Posterior vena cava (tissue), 2 donors: ENCODE measurements around the gene ATM. TPM values are rescaled to one million over a fixed set of nuclear protein-coding genes. Genes with fewer than 3 reads are reported as not detected.
"Not testable (repeated sequence)": the region's sequence is repeated elsewhere in the genome, so short reads cannot be mapped to it uniquely, and the experiment has no call there.

Experiments used
- DNase-seq: peaks from one replicate; pipeline ENCODE4 v3.0.0-alpha.2; 2020; ENCODE audit warnings: low spot score
- intact Hi-C, 2 donors: fragments of 100-400 bp; cut with DNase I; formaldehyde crosslinking; loops; one replicate each; pipeline versions ENCODE4 v1.14.1 to v1.14.2; 2022 to 2023
- total RNA-seq, 2 donors: library from RNA; stranded (reverse); fragmentation: NEBNext Ultra II Directional; extraction: Animal tissue kit (Norgen Biotek cat#: 25700); gene quantifications; one replicate each; pipeline ENCODE4 v1.2.1, GENCODE V29; 2021
- donor health status: DM: yes; HTN: yes; CAD: no.
- donor health status: DM: yes; HTN: yes; CAD: no.

The ATM gene
- total RNA-seq, 2 donors from 2014 or later: 60.5 to 77.7 TPM

DNA sequence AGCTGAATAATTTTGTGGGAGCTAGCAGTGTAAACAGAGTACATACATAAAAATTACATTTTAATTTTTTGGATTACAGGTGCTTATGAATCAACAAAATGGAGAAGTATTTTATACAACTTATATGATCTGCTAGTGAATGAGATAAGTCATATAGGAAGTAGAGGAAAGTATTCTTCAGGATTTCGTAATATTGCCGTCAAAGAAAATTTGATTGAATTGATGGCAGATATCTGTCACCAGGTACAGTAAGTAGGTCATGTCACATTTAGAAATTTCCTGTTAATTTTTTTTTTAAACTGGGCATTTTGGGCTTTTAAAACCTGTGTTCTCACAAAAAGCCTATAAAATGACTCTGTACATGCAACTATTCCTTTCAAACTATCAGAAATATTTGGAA, 24.0 kb downstream of the ATM start:
- intact Hi-C loops: no loop called here
- no peak for DNase-seq

GRCh38 chr11:108253176-108253575, 30.3 kb downstream of the ATM start:
- no peak for DNase-seq
- intact Hi-C loops: no loop called here

DNA sequence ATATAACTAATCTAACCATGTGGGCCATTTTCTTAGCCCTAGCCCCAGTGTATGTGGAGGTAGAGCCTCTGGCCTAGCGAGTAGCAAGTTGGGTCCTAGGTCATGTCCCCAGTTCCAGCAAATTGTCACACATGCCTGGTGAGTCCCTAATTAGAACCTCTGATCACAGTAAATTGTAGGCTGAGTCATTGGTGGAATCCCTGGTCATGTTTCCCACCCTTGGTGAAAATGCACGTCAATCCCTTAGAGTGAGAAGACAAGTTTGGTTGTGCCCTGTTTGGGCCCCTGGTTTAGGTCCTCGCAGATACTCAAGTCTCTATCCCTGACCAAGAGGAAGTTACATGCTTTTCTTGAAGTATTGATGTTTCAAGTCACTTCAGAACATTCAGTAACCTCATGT, 46.7 kb downstream of the ATM start:
- intact Hi-C loops: no loop called here
- no peak for DNase-seq

DNA sequence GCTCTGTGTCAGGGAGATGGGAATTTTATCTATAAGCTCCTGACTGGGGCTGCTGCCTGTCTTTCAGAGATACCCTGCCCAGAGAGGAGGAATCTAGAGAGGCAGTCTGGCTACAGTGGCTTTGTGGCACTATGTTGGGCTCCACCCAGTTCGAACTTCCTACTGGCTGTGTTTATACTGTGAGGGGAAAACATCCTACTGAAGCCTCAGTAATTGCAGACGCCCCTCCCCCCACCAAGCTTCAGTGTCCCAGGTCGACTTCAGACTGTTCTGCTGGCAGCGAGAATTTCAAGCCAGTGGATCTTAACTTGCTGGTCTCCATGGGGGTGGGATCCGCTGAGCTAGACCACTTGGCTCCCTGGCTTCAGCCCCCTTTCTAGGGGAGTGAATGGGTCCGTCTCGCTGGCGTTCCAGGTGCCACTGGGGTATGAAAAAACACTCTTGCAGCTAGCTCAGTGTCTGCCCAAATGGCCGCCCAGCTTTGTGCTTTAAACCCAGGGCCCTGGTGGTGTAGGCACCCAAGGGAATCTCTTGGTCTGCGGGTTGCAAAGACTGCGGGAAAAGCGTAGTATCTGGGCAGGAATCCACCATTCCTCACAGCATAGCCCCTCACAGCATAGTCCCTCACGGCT, 54.2 kb downstream of the ATM start:
- not testable (repeated sequence) for DNase-seq

GRCh38 chr11:108278546-108278945, 55.7 kb downstream of the ATM start:
- intact Hi-C loops: no loop called here
- DNase-seq: no peak

More for the DNA sequence above, 54.2 kb downstream of the ATM start:
- intact Hi-C loops: not testable (repeated sequence)

- DNase-seq: no peak
- intact Hi-C loops: no loop called here
Measured at GRCh38 chr11:108278954-108279353, 56.1 kb downstream of the ATM start.

DNA sequence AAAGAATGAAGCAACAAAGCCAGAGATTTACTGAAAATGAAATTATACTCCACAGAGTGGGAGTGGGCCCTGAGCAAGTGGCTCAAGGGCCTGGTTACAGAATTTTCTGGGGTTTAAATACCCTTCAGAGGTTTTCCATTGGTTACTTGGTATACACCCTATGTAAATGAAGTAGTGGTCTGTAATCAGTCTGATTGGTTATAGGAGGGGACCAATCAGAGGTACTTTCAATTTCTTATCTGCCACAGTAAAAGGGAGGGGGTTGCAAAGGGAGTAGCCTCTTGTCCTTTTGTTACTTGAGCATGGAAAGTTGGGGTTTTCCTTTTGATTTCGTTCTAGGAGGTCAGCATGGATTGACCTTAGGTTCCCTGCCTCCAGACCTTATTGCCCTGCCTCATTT, 63.5 kb downstream of the ATM start:
- no peak for DNase-seq
- intact Hi-C loops: no loop called here

DNA sequence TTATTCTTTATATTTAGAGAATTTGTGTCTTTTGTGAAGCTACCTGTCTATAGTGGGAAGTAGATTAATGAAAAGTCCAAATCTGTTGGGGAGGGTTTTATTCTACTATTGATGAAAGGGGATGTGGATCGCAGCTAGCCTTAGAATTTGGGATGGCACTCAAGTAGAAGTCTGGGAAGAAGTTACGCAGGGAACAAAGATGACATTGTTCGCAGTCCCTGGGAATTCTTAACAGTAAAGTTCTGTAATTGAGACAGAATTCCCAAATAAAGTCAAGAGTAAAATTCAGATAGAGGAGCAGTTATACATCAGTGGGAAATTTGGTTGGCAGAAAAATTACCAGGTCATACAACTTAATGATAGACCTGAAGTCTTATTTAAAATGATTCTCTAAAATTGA, 64.1 kb downstream of the ATM start:
- intact Hi-C loops: no loop called here
- DNase-seq: no peak

GRCh38 chr11:108289066-108289465, 66.2 kb downstream of the ATM start:
- intact Hi-C loops, DNase-seq: not testable (repeated sequence)

GRCh38 chr11:108289699-108290098, 66.8 kb downstream of the ATM start:
- intact Hi-C loops: no loop called here
- DNase-seq: no peak

DNA sequence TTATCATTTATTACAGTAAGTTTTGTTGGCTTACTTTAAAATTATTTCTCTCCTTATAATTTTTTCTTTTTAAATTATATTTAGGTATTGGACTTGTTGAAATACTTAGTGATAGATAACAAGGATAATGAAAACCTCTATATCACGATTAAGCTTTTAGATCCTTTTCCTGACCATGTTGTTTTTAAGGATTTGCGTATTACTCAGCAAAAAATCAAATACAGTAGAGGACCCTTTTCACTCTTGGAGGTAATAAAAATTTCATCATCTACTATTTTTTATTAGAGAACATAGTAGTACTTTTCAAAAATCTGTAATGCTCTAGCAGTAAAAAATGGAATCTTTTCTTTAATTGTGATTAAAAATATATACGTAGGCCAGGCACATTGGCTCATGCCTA, 70.4 kb downstream of the ATM start:
- no peak for DNase-seq
- intact Hi-C loops: no loop called here

DNA sequence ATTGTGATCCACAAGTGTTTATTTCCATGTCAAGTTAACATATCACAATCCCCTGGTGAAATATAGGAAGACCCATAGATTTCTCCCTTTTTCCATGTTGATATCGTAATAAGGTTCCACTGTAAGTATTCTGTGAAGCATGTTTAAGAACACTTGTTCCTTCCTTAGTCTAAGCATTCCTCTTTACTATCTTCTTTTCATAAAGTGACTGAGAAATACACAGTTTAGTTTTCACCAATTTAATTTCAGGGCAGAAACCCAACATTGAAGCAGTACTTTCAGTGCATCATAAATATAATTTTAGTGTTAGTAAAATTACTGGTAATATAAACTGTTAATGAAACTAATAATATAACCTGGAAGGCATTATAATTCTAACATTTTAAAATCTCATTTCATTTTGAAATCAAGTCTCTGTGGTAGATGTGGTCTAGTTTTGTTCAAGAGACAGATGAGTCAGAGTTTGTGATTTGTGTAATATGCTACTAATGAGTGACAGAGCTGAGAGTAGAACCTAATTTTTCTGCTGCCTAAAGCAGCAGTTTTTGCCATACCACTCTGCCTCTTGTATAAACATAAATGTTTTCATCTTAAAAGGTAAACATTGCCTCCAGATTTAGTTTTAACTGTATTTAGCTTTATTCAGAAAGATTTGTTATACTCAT, 79.4 kb downstream of the ATM start:
- no peak for DNase-seq
- intact Hi-C loops: no loop called here

DNA sequence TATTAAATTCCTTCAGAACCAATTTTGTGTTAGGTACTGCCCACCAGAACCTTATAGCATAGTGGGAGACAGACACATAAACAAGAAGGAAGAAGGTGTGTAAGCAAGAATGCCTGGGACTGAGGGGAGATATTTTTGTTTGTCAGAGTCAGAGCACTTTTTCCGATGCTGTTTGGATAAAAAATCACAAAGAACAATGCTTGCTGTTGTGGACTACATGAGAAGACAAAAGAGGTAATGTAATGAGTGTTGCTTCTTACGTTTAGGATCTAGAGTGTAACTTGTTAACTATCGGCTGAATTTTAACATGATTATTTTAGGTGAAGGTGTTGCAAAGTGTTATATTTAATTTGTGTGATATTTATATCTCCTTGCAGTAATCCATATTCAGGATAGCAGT, 84.9 kb downstream of the ATM start:
- DNase-seq: no peak
- intact Hi-C loops: no loop called here

- no peak for DNase-seq
- intact Hi-C loops: no loop called here
Measured at GRCh38 chr11:108313444-108313843, 90.6 kb downstream of the ATM start.

- intact Hi-C loops: no loop called here
Measured at GRCh38 chr11:108316061-108316460, 93.2 kb downstream of the ATM start.

DNA sequence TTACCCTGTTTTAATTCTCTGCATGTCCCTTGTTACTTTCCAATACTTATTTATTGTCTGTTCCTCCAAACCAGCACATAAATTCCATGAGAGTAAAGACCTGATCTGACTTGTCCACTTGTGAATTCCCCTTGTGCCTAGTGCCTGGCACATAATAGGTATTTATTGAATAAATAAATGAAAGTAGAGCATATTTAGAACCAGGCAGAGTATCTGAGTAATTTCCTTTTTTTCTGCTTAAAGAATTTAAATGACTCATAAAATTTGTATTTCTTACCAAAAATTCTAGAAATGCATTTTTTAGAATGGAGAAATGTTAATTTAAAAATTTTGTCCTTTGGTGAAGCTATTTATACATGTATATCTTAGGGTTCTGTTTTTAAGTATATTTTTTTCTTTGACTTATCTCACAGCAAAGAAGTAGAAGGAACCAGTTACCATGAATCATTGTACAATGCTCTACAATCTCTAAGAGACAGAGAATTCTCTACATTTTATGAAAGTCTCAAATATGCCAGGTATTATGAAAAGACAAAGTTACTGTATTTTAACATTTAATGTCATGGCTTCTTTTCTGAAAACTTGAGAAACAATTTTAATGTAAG, 96.8 kb downstream of the ATM start:
- DNase-seq: no peak
- intact Hi-C loops: no loop called here

More at GRCh38 chr11:108316061-108316460, 93.2 kb downstream of the ATM start:
- no peak for DNase-seq

DNA sequence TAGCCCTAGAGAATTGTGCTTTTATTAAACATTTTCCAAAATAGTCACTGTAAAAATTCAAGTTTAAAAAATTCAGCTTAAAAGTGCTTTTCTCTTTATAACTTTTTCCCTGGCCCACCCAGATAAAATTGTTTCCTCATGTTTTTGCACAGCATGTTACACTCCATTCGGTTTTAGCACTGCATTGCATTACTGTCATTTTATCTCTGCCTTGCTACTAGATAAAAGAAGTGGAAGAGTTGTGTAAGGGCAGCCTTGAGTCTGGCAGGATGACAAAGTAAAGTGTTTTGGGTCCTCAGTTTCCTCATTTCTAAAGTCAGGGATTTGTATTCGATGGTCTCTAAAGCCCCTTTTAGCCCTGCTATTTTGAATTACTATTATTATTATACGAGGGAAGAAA, 99.8 kb downstream of the ATM start:
- no peak for DNase-seq
- intact Hi-C loops: no loop called here

DNA sequence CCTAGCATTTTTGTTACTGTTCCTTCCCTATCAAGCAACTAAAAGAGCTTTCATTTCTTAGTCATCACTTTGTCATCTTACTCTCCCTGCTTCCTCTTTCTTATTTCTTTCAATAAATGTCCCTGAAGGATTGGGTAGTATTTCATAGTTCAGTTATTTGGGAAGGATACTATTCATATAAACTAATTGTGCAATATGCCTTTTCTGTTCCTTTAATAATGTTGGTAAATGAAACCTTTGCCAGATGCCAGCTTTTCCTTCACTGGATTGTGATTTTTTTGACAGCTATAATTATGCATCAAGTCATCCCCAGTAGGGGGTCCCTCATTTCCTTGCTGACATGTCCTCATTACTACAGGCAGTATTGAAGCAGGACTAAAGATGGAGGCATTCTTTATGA, 101.7 kb downstream of the ATM start:
- intact Hi-C loops: no loop called here
- DNase-seq: no peak

GRCh38 chr11:108333403-108333899, 110.6 kb downstream of the ATM start:
- intact Hi-C loops: no loop called here
- DNase-seq: no peak

DNA sequence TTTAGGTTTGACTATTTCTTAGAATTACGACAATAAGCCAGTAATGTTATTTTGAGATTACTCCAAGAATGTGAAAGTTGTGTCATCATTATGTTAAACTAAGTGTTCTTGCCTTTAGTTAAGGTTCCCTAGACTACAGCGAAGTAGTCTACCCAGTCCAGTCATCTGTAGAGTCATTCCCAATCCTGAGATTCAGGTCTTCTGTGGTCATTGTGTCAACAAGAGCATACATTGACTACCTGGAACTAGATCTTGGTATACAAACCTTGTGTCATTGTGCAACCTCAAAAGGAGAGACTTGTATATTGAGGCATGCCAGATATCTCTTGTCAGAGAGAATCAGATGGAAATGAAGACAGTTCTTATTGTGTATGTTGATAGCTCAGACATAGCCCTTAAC, 115.9 kb downstream of the ATM start:
- no peak for DNase-seq
- intact Hi-C loops: no loop called here

DNA sequence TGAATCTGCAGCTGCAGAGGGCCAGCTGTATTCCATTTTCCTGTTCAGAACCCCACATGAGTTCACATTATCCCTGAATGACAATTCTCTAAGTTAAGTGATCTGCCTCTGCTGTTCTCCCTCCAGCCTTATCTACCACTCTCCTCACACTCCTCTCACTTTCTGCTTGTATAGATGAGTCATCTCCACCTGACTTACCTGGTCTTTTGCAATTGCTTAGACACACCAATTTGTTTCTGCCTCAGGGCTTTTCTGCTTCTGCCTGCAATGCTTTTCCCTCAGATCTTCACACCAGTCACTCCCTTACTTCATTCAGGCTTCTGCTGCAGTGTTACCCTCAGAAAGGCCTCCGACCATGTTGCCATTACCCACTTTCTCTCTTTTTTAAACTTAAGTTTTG, 118.1 kb downstream of the ATM start:
- intact Hi-C loops: no loop called here
- no peak for DNase-seq
